SH-SY5Y (cell line): ENCODE measurements around the gene NHS.

Experiments used
- GATA2 ChIP-seq: IDR thresholded peaks from 2 replicates; pipeline ENCODE4 v1.6.1; 2011; ENCODE audit warnings: mild to moderate bottlenecking, low read depth, low read length
- GATA3 ChIP-seq: IDR thresholded peaks from 2 replicates; pipeline ENCODE4 v1.6.1; 2011; ENCODE audit warnings: low read depth, mild to moderate bottlenecking, low read length, moderate library complexity

DNA sequence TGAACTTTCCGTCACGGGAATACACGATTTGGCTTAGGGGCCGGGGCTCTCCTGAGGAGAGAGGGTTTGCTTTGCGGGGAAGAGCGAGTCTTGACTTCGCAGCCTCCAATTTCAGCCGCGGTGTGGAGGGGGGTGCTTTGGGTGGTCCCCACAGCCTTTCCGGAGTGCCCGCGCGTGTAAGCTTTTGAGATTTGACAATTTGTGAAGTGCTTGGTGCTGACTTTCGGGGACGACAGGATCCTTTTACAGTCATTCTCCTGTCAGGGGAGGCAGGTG, 362.6 kb downstream of the NHS start:
- TF ChIP-seq GATA2, result no peak
- no peak for TF ChIP-seq GATA3
